ENCODE data around the gene SLC6A7. TPM values are rescaled to one million over a fixed set of nuclear protein-coding genes. Genes with fewer than 3 reads are reported as not detected.
A peak's percentile ranks its signal among the peaks of the same experiment; 100 is the strongest.

SLC6A7 gene
- not detected in 2 replicates for total RNA-seq (2014; rRNA removed)
- polyA plus RNA-seq (2012), result not detected

GRCh38 chr5:150189728-150190502 is at the start of gene SLC6A7:
Gene SLC6A7, plus strand, starts transcription at chr5:150190062. Its CDS starts 266 bp downstream, at chr5:150190328.
- no peak for DNase-seq (ENCODE audit: low read depth)

- DNase-seq (ENCODE audit: low read depth), result no peak
These were observed 49.0 kb upstream of the SLC6A7 start for GRCh38 chr5:150140830-150141229.

- peak; percentile 63 for DNase-seq (ENCODE audit: low read depth)
These were observed 48.2 kb upstream of the SLC6A7 start for GRCh38 chr5:150141544-150142184.

GRCh38 chr5:150142185-150142958 is 47.5 kb upstream of the SLC6A7 start:
- DNase-seq (ENCODE audit: low read depth), result no peak

GRCh38 chr5:150142959-150143349 is 46.9 kb upstream of the SLC6A7 start:
- DNase-seq (ENCODE audit: low read depth), result peak; percentile 94

- peak; percentile 92 for DNase-seq (ENCODE audit: low read depth)
These were observed 46.3 kb upstream of the SLC6A7 start for GRCh38 chr5:150143350-150144245.

GRCh38 chr5:150144246-150144801 is 45.5 kb upstream of the SLC6A7 start:
- peak; percentile 45 for DNase-seq (ENCODE audit: low read depth)

GRCh38 chr5:150144879-150145278 is 45.0 kb upstream of the SLC6A7 start:
- DNase-seq (ENCODE audit: low read depth), result no peak

- no peak for DNase-seq (ENCODE audit: low read depth)
These were observed 43.6 kb upstream of the SLC6A7 start for GRCh38 chr5:150146235-150146634.

GRCh38 chr5:150146862-150147601 is 42.8 kb upstream of the SLC6A7 start:
- no peak for DNase-seq (ENCODE audit: low read depth)

- DNase-seq (ENCODE audit: low read depth), result no peak
These were observed 42.2 kb upstream of the SLC6A7 start for GRCh38 chr5:150147670-150148069.

- no peak for DNase-seq (ENCODE audit: low read depth)
These were observed 41.5 kb upstream of the SLC6A7 start for GRCh38 chr5:150148117-150148927.

GRCh38 chr5:150149618-150150017 is 40.2 kb upstream of the SLC6A7 start:
- DNase-seq (ENCODE audit: low read depth), result no peak

GRCh38 chr5:150152636-150153462 is 37.0 kb upstream of the SLC6A7 start:
- DNase-seq (ENCODE audit: low read depth), result no peak

- no peak for DNase-seq (ENCODE audit: low read depth)
These were observed 36.4 kb upstream of the SLC6A7 start for GRCh38 chr5:150153483-150153882.

- DNase-seq (ENCODE audit: low read depth), result peak; percentile 31
These were observed 35.8 kb upstream of the SLC6A7 start for GRCh38 chr5:150153957-150154617.

GRCh38 chr5:150154618-150155128 is 35.2 kb upstream of the SLC6A7 start:
- no peak for DNase-seq (ENCODE audit: low read depth)
